Stimulated activated effector memory CD8-positive, alpha-beta T cell treated with anti-CD3 and anti-CD28 coated beads, Interleukin-12 subunit alpha, Interleukin-12 subunit beta, amount 100 ng/mL, for 72 hours (primary cell): ENCODE measurements around the gene RXYLT1.
"Not testable (repeated sequence)": the region's sequence is repeated elsewhere in the genome, so short reads cannot be mapped to it uniquely, and the experiment has no call there.

Experiments
- ATAC-seq: fragments of 150-1000 bp; cut with Tn5 transposase; 2 replicates; pipeline ENCODE4 v1.10.0; 2021
- DNase-seq, 2 donors: peaks; one replicate each; pipeline ENCODE4 v3.0.0; 2021 to 2022; ENCODE audit warnings: low spot score in 2 of 2
- H3K27ac Mint-ChIP-seq: one replicate; pipeline ENCODE4 v1.8.0; 2022; ENCODE audit warnings: mild to moderate bottlenecking, mixed read lengths
- H3K36me3 Mint-ChIP-seq: one replicate; pipeline ENCODE4 v1.8.0; 2022; ENCODE audit warnings: mild to moderate bottlenecking, mixed read lengths
- H3K4me1 Mint-ChIP-seq: one replicate; pipeline ENCODE4 v1.8.0; 2022; ENCODE audit warnings: mixed read lengths
- H3K4me3 Mint-ChIP-seq: one replicate; pipeline ENCODE4 v1.8.0; 2022; ENCODE audit warnings: mild to moderate bottlenecking, mixed read lengths
- H3K9me3 Mint-ChIP-seq: one replicate; pipeline ENCODE4 v1.8.0; 2022; ENCODE audit warnings: mixed read lengths

RXYLT1 gene, protein sequence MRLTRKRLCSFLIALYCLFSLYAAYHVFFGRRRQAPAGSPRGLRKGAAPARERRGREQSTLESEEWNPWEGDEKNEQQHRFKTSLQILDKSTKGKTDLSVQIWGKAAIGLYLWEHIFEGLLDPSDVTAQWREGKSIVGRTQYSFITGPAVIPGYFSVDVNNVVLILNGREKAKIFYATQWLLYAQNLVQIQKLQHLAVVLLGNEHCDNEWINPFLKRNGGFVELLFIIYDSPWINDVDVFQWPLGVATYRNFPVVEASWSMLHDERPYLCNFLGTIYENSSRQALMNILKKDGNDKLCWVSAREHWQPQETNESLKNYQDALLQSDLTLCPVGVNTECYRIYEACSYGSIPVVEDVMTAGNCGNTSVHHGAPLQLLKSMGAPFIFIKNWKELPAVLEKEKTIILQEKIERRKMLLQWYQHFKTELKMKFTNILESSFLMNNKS

DNA sequence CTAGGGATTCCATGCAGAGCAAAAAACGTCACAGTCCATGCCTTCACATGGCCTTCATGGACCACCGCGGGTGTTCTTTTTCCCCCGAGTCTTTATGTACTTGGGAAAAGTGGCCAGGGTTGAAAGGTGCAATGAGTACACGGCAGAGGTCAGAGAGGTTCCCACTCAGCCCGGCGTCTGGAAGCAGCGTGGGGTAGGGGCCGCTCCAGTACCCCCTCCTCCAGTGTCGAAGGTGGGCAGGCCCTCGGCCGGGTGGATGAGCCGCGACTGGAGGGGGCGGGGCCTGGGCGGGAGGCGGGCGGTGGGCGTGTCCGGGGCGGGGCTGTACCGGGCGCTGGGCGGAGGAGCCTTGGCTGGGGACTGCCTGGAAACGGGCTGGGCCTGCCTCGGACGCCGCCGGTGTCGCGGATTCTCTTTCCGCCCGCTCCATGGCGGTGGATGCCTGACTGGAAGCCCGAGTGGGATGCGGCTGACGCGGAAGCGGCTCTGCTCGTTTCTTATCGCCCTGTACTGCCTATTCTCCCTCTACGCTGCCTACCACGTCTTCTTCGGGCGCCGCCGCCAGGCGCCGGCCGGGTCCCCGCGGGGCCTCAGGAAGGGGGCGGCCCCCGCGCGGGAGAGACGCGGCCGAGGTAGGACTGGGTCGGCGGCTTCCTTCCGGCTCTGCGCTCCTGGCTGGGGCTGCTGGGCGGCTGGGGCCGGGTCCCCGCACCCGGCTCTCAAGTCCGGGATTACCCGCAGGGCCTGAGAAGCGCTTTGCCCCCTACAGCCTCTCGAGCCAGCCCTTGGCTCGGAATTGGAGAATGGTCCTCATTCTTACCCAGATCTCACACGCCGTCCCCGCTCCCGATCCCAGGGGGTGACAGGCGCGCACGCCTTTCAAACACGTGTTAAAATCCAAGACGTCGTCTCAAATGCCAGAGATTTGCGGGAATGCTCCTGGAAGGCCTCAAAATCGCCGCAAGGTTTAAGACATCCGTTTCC lies at the start of gene RXYLT1:
Gene RXYLT1, plus strand, starts transcription at position 412 of the 984 bp plus-strand sequence. Its CDS starts 52 bp downstream, at position 464.
- ATAC-seq, result peak; percentile 97
- Mint-ChIP-seq H3K9me3 (no peaks in the 10 kb centered on the region), H3K27ac (peak within 1 kb of the TSS; percentile 99), H3K36me3 (peaks cover 37% of the 10 kb centered on the region), H3K4me3 (peak within 1 kb of the TSS; percentile 95), H3K4me1 (no peaks in the 10 kb centered on the region)
- DNase-seq, result peak; percentile 79 to 89

DNA sequence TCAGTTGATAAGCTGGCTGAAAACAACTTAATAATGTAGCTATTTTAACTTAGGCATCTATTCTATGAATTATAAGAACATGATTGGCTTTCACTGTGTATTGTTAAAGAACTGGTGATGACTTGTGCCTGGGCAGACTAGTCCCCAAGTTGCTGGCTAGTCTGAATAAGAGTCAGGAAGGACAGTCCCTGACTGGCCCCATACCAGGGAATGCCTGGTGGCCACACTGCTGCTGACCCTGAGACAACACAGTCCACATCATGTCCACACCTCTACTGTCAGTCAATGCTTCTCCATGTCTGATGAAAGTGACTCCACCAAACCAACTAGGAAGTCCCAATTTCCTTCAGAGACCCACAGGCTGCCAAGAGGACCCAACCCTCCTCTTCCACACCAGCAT lies 46.9 kb upstream of the RXYLT1 start:
- not testable (repeated sequence) for H3K4me1 Mint-ChIP-seq, H3K4me3 Mint-ChIP-seq, ATAC-seq, H3K36me3 Mint-ChIP-seq, H3K27ac Mint-ChIP-seq, DNase-seq, H3K9me3 Mint-ChIP-seq

DNA sequence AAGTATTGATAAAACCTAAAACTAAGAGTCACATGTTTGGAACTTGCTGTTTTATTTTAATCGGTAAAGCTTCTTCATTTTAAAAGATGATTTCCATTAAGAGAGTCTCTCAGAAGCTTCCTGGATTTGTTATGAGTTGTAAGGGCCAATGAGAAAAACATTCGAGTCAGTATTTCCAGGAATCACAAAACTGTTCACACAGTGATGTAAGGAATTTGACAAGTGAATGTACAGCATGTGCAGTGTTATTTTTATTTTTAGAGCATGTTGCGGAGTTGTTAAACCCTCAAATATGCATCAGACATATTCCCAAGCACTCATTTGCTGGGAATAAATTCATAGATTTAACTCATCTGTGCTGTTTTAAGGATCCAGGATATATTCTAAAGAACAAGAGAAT lies 46.1 kb upstream of the RXYLT1 start:
- H3K4me1 Mint-ChIP-seq, ATAC-seq, H3K9me3 Mint-ChIP-seq, H3K36me3 Mint-ChIP-seq, DNase-seq, H3K4me3 Mint-ChIP-seq, H3K27ac Mint-ChIP-seq: not testable (repeated sequence)

DNA sequence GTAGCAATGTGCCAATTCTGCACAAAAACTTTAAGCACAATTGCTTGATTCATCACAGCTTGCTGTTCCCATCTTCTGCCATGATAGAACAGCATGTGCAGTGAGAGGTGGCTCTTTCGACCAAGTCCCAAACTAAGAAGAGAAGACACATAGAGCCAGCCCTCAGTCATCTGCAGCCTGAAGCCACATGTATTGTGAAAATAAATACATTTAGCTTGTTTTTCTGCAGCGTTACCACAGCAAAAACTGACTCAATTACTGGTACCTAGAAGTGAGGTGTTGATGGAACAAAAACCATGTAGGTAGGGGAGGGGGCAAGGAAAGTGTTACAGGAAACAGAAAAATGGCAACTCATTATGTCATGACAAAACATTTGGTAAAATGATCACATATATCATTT lies 39.2 kb upstream of the RXYLT1 start:
- H3K27ac Mint-ChIP-seq, H3K4me1 Mint-ChIP-seq, DNase-seq, H3K36me3 Mint-ChIP-seq, H3K9me3 Mint-ChIP-seq, H3K4me3 Mint-ChIP-seq: not testable (repeated sequence)
- peak; percentile 58 for ATAC-seq

DNA sequence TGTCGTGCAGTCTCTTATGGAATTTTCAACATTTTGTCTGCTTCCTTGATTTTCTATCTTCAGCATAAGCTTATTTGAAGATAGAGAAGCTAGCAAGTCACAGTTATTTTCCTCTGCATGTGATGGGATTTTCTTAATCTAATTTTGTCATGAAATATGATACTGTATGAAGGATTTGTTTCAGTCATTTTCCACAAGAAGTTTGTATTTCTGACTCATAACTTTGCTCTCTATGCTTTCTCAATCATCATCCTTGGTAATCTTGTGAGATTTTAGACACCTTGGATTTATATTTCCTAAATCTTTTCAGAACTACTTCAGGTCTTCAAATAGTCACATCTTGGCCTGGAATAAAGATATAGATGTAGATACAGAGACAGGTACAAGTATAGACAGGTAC lies 38.3 kb upstream of the RXYLT1 start:
- not testable (repeated sequence) for H3K4me3 Mint-ChIP-seq, H3K27ac Mint-ChIP-seq, H3K4me1 Mint-ChIP-seq, H3K9me3 Mint-ChIP-seq, ATAC-seq, H3K36me3 Mint-ChIP-seq, DNase-seq

DNA sequence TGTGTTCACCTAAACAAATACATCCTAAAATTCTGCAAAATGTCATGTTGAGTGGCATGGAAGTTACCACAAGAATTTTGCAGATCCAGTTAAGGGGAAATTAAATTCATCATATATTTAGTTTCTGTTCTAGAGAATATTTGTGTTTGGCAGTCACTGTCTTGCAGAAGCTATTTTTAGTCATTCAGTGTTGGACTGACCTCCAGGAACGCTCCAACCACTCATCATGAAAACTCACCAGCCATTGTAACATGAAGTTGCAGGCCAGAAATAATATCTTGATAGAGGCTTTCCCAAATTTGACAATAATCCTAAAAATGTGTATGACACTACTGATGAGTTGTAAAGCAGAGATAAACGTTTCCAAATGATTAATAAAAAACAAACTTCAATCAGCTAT lies 35.6 kb upstream of the RXYLT1 start:
- ATAC-seq, H3K27ac Mint-ChIP-seq, H3K4me3 Mint-ChIP-seq, DNase-seq, H3K9me3 Mint-ChIP-seq, H3K4me1 Mint-ChIP-seq, H3K36me3 Mint-ChIP-seq: not testable (repeated sequence)

DNA sequence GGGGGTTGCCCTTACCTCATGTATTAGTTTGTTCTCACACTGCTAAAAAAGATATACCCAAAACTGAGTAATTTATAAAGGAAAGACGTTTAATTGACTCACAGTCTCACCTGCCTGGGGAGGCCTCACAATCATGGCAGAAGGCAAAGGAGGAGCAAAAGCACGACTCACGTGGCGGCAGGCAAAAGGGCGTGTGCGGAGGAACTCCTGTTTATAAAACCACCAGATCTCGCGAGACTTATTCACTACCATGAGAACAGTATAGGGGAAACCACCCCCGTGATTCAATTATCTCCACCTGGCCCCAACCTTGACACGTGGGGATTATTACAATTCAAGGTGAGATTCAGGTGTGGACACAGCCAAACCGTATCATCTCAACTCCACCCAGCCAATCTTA lies 33.2 kb upstream of the RXYLT1 start:
- not testable (repeated sequence) for H3K4me3 Mint-ChIP-seq, H3K4me1 Mint-ChIP-seq, ATAC-seq, H3K36me3 Mint-ChIP-seq, DNase-seq, H3K27ac Mint-ChIP-seq, H3K9me3 Mint-ChIP-seq

DNA sequence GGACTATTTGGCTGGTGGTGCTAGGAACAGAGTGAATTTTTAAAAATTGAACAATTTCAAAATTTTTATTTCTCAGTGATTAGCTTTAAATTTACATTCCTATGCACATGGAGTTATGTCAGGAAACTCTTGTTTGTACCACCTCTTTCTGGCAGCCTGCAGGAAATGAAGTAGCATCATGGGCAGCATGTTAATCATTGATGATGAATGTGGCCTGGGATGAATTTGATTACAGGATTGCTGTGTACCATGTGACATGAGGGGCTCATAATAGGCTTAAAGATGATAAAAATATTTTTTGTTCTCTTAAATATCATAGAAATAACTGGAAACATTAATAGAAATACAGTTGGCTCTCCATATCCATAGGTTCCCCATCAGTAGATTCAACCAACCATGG lies 32.6 kb upstream of the RXYLT1 start:
- H3K36me3 Mint-ChIP-seq, result not testable (repeated sequence)
- peak; percentile 28 for ATAC-seq

DNA sequence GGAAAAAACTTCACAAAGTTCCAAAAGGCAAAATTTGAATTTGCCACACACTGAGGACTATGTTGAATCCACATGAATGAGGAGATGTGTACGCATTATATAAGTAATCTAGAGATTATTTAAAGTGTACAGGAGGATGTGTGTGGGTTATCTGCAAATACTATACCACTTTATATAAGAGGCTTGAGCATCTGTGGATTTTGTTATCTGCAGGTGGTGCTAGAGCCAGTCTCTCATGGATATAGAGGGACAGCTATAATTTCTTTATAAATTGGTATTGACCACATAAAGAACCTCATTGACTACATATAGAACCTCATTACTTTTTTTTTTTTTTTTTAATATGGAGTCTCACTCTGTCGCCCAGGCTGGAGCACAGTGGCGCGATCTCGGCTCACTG lies 32.2 kb upstream of the RXYLT1 start:
- Mint-ChIP-seq H3K36me3 (no peaks in the 10 kb centered on the region), H3K9me3 (no peaks in the 10 kb centered on the region), H3K27ac (no peak overlapping the region), H3K4me3 (no peak overlapping the region), H3K4me1 (no peaks in the 10 kb centered on the region)
- peak; percentile 9 for ATAC-seq
- no peak for DNase-seq

More for the DNA sequence above, 32.6 kb upstream of the RXYLT1 start:
- not testable (repeated sequence) for DNase-seq, H3K9me3 Mint-ChIP-seq, H3K27ac Mint-ChIP-seq, H3K4me3 Mint-ChIP-seq, H3K4me1 Mint-ChIP-seq

DNA sequence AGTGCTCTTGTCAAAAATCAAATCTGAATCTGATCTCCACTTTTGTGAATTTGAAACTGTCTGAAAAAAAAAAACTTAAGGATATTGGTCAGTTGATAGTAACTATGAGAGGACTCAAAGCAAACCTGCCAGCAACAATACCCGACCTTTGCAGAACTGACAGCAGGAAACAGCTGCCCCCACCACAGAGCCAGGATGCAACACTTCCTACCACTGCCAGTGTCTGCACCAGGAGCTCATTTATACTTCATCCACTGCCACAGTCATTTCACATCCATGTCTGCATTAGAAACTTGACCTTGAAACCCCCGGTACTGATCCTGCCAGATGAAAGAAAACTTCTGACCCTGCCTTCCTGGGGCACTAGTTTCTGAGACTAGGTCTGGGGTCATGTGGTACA lies 27.4 kb upstream of the RXYLT1 start:
- no peaks in the 10 kb centered on the region for H3K4me1 Mint-ChIP-seq
- no peak for DNase-seq
- no peak overlapping the region for H3K27ac Mint-ChIP-seq
- no peaks in the 10 kb centered on the region for H3K36me3 Mint-ChIP-seq
- peak; percentile 55 for ATAC-seq
- H3K4me3 Mint-ChIP-seq, result no peak overlapping the region
- no peaks in the 10 kb centered on the region for H3K9me3 Mint-ChIP-seq

DNA sequence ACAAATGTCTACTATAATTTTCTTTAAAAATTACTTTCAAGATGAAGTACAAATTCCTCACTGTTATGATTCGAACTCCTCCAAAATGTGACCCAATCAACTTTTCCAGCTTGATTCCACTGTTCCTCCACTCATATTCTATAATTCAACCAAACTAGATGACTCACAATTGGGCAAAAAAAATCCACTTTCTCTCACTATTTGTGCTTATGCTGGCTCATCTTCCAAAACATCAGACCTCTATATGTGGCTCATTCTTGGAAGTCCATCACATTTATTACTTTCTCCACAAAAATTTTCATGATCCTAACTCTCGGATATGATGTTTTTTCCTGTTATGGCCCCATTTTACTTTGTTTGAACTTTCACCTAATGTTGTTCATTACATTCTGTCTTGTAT lies 26.9 kb upstream of the RXYLT1 start:
- no peak for ATAC-seq
- no peak overlapping the region for H3K4me3 Mint-ChIP-seq

DNA sequence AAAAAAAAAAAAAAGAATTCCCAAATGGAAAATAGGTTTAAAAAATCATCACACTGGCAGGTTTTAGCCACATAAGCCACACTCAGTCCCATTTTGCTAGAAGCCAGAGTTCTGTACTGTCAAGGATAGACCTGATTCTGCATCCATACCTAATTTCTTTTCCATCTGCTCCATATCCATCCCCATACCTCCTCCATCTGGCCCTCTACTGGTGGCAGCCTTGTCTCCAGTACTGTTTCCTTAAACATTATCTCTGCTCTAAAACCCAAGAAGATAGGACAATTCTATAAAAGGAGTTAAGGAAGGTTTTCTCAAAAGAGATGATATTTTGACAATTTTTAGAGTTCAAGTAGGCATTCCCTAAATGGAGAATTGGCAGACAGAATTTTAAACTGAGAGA lies 26.0 kb upstream of the RXYLT1 start:
- Mint-ChIP-seq H3K9me3 (no peaks in the 10 kb centered on the region), H3K4me1 (no peaks in the 10 kb centered on the region), H3K36me3 (no peaks in the 10 kb centered on the region), H3K27ac (no peak overlapping the region), H3K4me3 (no peak overlapping the region)
- DNase-seq (no peak), ATAC-seq (no peak)

More for the DNA sequence above, 26.9 kb upstream of the RXYLT1 start:
- no peak for DNase-seq
- Mint-ChIP-seq H3K4me1 (no peaks in the 10 kb centered on the region), H3K36me3 (no peaks in the 10 kb centered on the region), H3K9me3 (no peaks in the 10 kb centered on the region), H3K27ac (no peak overlapping the region)

DNA sequence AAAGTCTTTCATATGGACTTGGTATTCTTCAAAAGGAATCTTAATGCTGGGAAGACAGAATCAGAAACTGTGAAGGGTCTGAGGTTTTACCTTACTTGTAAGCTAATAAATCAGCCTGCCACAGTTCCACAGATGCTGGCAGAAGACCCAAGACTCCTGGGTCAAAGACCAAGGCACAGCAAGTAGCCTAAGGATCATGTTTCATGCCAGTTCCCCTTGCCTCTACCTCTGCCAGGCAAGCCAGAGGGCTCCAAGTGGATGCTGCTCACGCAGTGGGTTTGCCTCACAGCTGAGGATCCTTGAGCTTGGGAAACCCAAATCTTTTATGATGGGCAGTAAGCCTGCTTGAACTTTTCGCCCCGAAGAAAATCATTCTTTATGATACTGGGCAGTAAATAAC lies 15.2 kb upstream of the RXYLT1 start:
- H3K9me3 Mint-ChIP-seq, result peaks cover 4% of the 10 kb centered on the region
- H3K4me3 Mint-ChIP-seq, result no peak overlapping the region
- no peak for DNase-seq
- H3K27ac Mint-ChIP-seq, result no peak overlapping the region
- H3K36me3 Mint-ChIP-seq, result no peaks in the 10 kb centered on the region
- H3K4me1 Mint-ChIP-seq, result no peaks in the 10 kb centered on the region
- ATAC-seq, result no peak

DNA sequence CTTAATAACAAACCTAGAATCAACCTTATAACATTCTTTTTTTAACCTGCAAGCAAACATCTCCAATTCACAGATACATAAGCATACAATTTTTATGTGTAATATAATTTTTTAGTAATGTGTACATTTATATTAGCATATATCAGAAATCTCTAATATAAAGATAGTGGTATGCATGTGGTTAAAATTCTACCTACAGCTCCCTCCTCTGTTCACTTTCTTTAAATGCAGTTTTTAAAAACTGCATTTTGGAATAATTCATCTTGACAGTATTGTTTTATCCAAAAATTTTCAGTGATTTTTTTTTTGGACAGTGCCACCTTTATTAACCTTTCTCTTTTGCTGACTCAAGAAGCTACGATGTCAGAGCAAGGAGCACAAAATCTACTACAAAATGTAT lies 13.2 kb upstream of the RXYLT1 start:
- Mint-ChIP-seq H3K36me3 (no peaks in the 10 kb centered on the region), H3K4me1 (no peaks in the 10 kb centered on the region), H3K4me3 (no peak overlapping the region), H3K27ac (no peak overlapping the region), H3K9me3 (peaks cover 7% of the 10 kb centered on the region)
- no peak for DNase-seq
- no peak for ATAC-seq

DNA sequence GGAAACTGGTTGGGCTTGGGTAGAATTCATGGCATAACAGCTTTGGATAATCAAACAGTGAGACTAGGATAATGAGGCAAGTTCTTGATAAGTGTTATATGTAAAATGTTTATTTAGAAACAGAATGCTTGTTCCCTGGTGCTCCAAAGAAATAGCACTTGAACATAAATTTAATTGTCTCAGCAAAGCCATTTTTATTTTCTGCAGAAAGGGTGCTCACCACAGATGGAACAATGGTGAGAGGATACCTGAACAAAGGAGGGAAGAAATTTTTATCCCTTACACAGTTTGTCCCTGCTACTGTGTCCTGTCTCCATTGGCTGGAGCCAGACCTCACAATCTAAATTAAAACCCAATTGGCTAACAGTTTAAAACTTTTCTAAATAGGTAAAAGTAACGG lies 9.3 kb upstream of the RXYLT1 start:
- ATAC-seq, result no peak

More for the DNA sequence above, 9.3 kb upstream of the RXYLT1 start:
- no peak overlapping the region for H3K4me3 Mint-ChIP-seq
- H3K27ac Mint-ChIP-seq, result no peak overlapping the region
- H3K36me3 Mint-ChIP-seq, result no peaks in the 10 kb centered on the region
- H3K4me1 Mint-ChIP-seq, result no peaks in the 10 kb centered on the region
- DNase-seq, result no peak
- peaks cover 7% of the 10 kb centered on the region for H3K9me3 Mint-ChIP-seq
